GM23338 (cell line): ENCODE measurements around the gene ASPG. TPM values are rescaled to one million over a fixed set of nuclear protein-coding genes. Genes with fewer than 3 reads are reported as not detected.

Experiments
- ATAC-seq: fragments of 200-7000 bp; cut with Tn5 transposase; 3 replicates; pipeline ENCODE4 v1.9.1; 2020
- DNase-seq: peaks from one replicate; pipeline ENCODE4 v3.0.0-alpha.2; 2015; ENCODE audit warnings: low spot score
- H2AFZ ChIP-seq: fragments of 200-600 bp; sonication (generic); 2 replicates; pipeline ENCODE4 v1.8.0; 2016; ENCODE audit warnings: antibody characterized with exemption, mild to moderate bottlenecking, moderate library complexity
- H3F3A ChIP-seq: fragments of 200-600 bp; sonication (generic); replicated peaks from 2 replicates; pipeline ENCODE4 v1.8.0; 2017; ENCODE audit warnings: antibody characterized with exemption, mixed run types, low read depth
- H3K27ac ChIP-seq: fragments of 200-600 bp; sonication (generic); 2 replicates; pipeline ENCODE4 v1.6.1; 2016; ENCODE audit warnings: low read depth
- H3K27me3 ChIP-seq: fragments of 200-600 bp; sonication (generic); 2 replicates; pipeline ENCODE4 v1.8.0; 2016; ENCODE audit warnings: mild to moderate bottlenecking, mixed run types, moderate library complexity; ENCODE audit not compliant: insufficient read depth
- H3K36me3 ChIP-seq: fragments of 200-600 bp; sonication (generic); 2 replicates; pipeline ENCODE4 v1.8.0; 2016; ENCODE audit warnings: mild to moderate bottlenecking; ENCODE audit not compliant: insufficient read depth
- H3K4me1 ChIP-seq: fragments of 200-600 bp; sonication (generic); 2 replicates; pipeline ENCODE4 v1.8.0; 2016; ENCODE audit warnings: mild to moderate bottlenecking, moderate library complexity; ENCODE audit not compliant: insufficient read depth
- H3K4me2 ChIP-seq: fragments of 200-600 bp; sonication (generic); 2 replicates; pipeline ENCODE4 v1.7.1; 2017; ENCODE audit warnings: mixed run types
- H3K4me3 ChIP-seq: fragments of 200-600 bp; sonication (generic); 2 replicates; pipeline ENCODE4 v1.6.1; 2016; ENCODE audit warnings: mixed run types
- H3K79me2 ChIP-seq: fragments of 200-600 bp; sonication (generic); replicated peaks from 2 replicates; pipeline ENCODE4 v1.8.0; 2017; ENCODE audit warnings: mild to moderate bottlenecking; ENCODE audit not compliant: insufficient read depth
- H3K9me2 ChIP-seq: fragments of 200-600 bp; sonication (generic); 2 replicates; pipeline ENCODE4 v1.8.0; 2017; ENCODE audit not compliant: insufficient read depth
- H4K20me1 ChIP-seq: fragments of 200-600 bp; sonication (generic); replicated peaks from 2 replicates; pipeline ENCODE4 v1.8.0; 2017; ENCODE audit warnings: mild to moderate bottlenecking; ENCODE audit not compliant: insufficient read depth
- H3K27ac Mint-ChIP-seq: 2 replicates; pipeline ENCODE4 v1.8.0; 2020; ENCODE audit warnings: inconsistent platforms, mild to moderate bottlenecking, moderate library complexity, mixed read lengths
- H3K27me3 Mint-ChIP-seq: 3 replicates; pipeline ENCODE4 v1.8.0; 2022; ENCODE audit warnings: low read depth, mild to moderate bottlenecking, moderate library complexity, mixed read lengths, inconsistent platforms; ENCODE audit not compliant: insufficient read depth, poor library complexity
- H3K36me3 Mint-ChIP-seq: 3 replicates; pipeline ENCODE4 v1.8.0; 2021; ENCODE audit warnings: low read depth, mild to moderate bottlenecking, inconsistent platforms, moderate library complexity, mixed read lengths
- H3K4me1 Mint-ChIP-seq: 3 replicates; pipeline ENCODE4 v1.8.0; 2020; ENCODE audit warnings: mild to moderate bottlenecking, inconsistent platforms, mixed read lengths
- H3K4me3 Mint-ChIP-seq: 3 replicates; pipeline ENCODE4 v1.8.0; 2021; ENCODE audit warnings: moderate library complexity, mild to moderate bottlenecking, inconsistent platforms, mixed read lengths
- H3K9me3 Mint-ChIP-seq: 3 replicates; pipeline ENCODE4 v1.8.0; 2020; ENCODE audit warnings: moderate library complexity, mild to moderate bottlenecking, inconsistent platforms, mixed read lengths
- POLR2AphosphoS5 ChIP-seq: IDR thresholded peaks from 2 replicates; pipeline ENCODE4 v1.6.1; 2016; ENCODE audit warnings: antibody characterized with exemption, low read depth
- STAT1 ChIP-seq: IDR thresholded peaks from one replicate; pipeline ENCODE4 v1.6.1; 2016; ENCODE audit warnings: antibody characterized with exemption; ENCODE audit not compliant: unreplicated experiment
- ZNF331 ChIP-seq: fragments of 250-450 bp; sonication (Bioruptor Pico); IDR thresholded peaks from 2 replicates; pipeline ENCODE4 v1.5.0; 2020; ENCODE audit warnings: low read depth, mild to moderate bottlenecking, moderate library complexity
- polyA plus RNA-seq: library from polyadenylated mRNA; unstranded; fragments of >200 nt; fragmentation: Nextera tagmentation; extraction: Ambion mirVana; gene quantifications from 2 replicates; pipeline ENCODE4 v1.2.1, GENCODE V29; 2016
- total RNA-seq: library from RNA; depleted of rRNA; stranded (reverse); fragments of >200 nt; shearing (Covaris generic); gene quantifications from 2 replicates; pipeline ENCODE4 v1.2.3, GENCODE V29; 2014
- TF ChIP-seq, protein P1 (sequence below): IDR thresholded peaks from one replicate; pipeline ENCODE4 v1.6.1; 2018; ENCODE audit warnings: antibody characterized with exemption; ENCODE audit not compliant: unreplicated experiment
- TF ChIP-seq, protein P2 (sequence below), 2 experiments: fragments of 200-600 bp in 1 of 2; sonication (generic) in 1 of 2; conservative IDR thresholded peaks; 2 replicates each; pipeline versions ENCODE4 v1.5.1 to v1.6.1; 2016 to 2017; ENCODE audit warnings: antibody characterized with exemption in 2 of 2, low read depth in 2 of 2, mild to moderate bottlenecking in 2 of 2, moderate library complexity in 1 of 2
- TF ChIP-seq, protein P3 (sequence below): fragments of 250-450 bp; sonication (Bioruptor Pico); IDR thresholded peaks from 2 replicates; pipeline ENCODE4 v1.5.0; 2020; ENCODE audit warnings: mild to moderate bottlenecking, moderate library complexity

Gene ASPG
- total and polyA plus RNA-seq, 2 experiments from 2014 or later: 0.61 to 6.2 TPM

DNA sequence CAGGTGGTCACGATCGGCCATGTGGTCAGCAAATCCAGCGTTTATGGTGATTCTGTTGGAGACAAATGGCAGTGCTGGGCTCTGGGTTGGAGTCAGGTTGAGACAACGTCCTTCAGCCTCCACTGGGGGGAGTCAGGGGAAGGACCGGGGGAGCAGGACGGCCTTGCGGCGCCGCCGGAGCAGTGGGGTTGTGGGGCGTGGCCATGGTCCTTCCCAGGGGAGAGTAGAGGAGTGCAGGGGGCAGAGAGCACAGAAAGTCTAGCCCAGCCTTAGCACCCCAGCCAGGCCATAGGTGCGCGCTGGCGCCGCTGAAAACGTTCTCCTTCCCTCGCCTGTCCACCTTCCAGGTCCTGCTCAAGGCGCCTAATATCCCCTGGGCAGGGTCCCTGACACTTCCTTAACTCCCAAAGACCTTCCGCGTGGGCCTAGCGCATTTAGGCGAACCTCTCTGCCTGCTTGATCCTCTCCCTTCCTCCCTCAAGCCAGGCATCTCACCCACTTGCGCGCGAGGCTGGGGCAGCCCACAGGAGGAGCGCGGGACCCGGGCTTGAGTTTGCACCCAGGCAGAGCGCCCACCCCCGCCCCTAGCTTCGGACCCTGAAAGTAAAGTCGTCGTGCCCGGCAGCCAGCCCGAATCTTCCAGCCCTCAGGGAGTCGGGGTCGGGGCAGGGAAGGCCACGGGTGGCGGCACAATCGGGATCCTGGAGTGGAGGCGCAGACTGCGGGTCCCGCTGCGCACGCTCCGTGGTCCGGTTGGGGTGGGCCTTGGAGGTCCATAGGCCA, 49.8 kb downstream of the ASPG start:
- Histone ChIP-seq H3K4me3 (peak overlapping the region; percentile 66), H3K79me2 (peaks cover 13% of the 10 kb centered on the region), H3K9me2 (no peaks in the 10 kb centered on the region), H3K4me1 (peaks cover 11% of the 10 kb centered on the region), H3K27me3 (peaks cover 27% of the 10 kb centered on the region), H3F3A (no peaks in the 10 kb centered on the region), H3K27ac (no peak overlapping the region), H4K20me1 (no peaks in the 10 kb centered on the region), H3K36me3 (no peaks in the 10 kb centered on the region), H2AFZ (peak overlapping the region; percentile 93), H3K4me2 (peak overlapping the region; percentile 86)
- DNase-seq (peak; percentile 91), ATAC-seq (peak; percentile 37)
- no peaks in the 10 kb centered on the region; the same call in 2 of the 3 replicates for H3K36me3 Mint-ChIP-seq
- H3K27me3 Mint-ChIP-seq: peaks cover 35% of the 10 kb centered on the region
- peaks cover 4% of the 10 kb centered on the region; the same call in 1 of the 3 replicates for H3K9me3 Mint-ChIP-seq
- H3K27ac Mint-ChIP-seq: no peak overlapping the region
- TF ChIP-seq ZNF331 (CRISPR knock-in tag) (no peak), POLR2AphosphoS5 (no peak), STAT1 (no peak)
- TF ChIP-seq, protein P1, sequence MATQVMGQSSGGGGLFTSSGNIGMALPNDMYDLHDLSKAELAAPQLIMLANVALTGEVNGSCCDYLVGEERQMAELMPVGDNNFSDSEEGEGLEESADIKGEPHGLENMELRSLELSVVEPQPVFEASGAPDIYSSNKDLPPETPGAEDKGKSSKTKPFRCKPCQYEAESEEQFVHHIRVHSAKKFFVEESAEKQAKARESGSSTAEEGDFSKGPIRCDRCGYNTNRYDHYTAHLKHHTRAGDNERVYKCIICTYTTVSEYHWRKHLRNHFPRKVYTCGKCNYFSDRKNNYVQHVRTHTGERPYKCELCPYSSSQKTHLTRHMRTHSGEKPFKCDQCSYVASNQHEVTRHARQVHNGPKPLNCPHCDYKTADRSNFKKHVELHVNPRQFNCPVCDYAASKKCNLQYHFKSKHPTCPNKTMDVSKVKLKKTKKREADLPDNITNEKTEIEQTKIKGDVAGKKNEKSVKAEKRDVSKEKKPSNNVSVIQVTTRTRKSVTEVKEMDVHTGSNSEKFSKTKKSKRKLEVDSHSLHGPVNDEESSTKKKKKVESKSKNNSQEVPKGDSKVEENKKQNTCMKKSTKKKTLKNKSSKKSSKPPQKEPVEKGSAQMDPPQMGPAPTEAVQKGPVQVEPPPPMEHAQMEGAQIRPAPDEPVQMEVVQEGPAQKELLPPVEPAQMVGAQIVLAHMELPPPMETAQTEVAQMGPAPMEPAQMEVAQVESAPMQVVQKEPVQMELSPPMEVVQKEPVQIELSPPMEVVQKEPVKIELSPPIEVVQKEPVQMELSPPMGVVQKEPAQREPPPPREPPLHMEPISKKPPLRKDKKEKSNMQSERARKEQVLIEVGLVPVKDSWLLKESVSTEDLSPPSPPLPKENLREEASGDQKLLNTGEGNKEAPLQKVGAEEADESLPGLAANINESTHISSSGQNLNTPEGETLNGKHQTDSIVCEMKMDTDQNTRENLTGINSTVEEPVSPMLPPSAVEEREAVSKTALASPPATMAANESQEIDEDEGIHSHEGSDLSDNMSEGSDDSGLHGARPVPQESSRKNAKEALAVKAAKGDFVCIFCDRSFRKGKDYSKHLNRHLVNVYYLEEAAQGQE: no peak
- TF ChIP-seq, protein P2, sequence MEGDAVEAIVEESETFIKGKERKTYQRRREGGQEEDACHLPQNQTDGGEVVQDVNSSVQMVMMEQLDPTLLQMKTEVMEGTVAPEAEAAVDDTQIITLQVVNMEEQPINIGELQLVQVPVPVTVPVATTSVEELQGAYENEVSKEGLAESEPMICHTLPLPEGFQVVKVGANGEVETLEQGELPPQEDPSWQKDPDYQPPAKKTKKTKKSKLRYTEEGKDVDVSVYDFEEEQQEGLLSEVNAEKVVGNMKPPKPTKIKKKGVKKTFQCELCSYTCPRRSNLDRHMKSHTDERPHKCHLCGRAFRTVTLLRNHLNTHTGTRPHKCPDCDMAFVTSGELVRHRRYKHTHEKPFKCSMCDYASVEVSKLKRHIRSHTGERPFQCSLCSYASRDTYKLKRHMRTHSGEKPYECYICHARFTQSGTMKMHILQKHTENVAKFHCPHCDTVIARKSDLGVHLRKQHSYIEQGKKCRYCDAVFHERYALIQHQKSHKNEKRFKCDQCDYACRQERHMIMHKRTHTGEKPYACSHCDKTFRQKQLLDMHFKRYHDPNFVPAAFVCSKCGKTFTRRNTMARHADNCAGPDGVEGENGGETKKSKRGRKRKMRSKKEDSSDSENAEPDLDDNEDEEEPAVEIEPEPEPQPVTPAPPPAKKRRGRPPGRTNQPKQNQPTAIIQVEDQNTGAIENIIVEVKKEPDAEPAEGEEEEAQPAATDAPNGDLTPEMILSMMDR (conservative IDR thresholded peaks at IDR 0.05; ENCODE audit: low read depth in 2 of 2): peak; percentile 44 to 69
- TF ChIP-seq, protein P3, sequence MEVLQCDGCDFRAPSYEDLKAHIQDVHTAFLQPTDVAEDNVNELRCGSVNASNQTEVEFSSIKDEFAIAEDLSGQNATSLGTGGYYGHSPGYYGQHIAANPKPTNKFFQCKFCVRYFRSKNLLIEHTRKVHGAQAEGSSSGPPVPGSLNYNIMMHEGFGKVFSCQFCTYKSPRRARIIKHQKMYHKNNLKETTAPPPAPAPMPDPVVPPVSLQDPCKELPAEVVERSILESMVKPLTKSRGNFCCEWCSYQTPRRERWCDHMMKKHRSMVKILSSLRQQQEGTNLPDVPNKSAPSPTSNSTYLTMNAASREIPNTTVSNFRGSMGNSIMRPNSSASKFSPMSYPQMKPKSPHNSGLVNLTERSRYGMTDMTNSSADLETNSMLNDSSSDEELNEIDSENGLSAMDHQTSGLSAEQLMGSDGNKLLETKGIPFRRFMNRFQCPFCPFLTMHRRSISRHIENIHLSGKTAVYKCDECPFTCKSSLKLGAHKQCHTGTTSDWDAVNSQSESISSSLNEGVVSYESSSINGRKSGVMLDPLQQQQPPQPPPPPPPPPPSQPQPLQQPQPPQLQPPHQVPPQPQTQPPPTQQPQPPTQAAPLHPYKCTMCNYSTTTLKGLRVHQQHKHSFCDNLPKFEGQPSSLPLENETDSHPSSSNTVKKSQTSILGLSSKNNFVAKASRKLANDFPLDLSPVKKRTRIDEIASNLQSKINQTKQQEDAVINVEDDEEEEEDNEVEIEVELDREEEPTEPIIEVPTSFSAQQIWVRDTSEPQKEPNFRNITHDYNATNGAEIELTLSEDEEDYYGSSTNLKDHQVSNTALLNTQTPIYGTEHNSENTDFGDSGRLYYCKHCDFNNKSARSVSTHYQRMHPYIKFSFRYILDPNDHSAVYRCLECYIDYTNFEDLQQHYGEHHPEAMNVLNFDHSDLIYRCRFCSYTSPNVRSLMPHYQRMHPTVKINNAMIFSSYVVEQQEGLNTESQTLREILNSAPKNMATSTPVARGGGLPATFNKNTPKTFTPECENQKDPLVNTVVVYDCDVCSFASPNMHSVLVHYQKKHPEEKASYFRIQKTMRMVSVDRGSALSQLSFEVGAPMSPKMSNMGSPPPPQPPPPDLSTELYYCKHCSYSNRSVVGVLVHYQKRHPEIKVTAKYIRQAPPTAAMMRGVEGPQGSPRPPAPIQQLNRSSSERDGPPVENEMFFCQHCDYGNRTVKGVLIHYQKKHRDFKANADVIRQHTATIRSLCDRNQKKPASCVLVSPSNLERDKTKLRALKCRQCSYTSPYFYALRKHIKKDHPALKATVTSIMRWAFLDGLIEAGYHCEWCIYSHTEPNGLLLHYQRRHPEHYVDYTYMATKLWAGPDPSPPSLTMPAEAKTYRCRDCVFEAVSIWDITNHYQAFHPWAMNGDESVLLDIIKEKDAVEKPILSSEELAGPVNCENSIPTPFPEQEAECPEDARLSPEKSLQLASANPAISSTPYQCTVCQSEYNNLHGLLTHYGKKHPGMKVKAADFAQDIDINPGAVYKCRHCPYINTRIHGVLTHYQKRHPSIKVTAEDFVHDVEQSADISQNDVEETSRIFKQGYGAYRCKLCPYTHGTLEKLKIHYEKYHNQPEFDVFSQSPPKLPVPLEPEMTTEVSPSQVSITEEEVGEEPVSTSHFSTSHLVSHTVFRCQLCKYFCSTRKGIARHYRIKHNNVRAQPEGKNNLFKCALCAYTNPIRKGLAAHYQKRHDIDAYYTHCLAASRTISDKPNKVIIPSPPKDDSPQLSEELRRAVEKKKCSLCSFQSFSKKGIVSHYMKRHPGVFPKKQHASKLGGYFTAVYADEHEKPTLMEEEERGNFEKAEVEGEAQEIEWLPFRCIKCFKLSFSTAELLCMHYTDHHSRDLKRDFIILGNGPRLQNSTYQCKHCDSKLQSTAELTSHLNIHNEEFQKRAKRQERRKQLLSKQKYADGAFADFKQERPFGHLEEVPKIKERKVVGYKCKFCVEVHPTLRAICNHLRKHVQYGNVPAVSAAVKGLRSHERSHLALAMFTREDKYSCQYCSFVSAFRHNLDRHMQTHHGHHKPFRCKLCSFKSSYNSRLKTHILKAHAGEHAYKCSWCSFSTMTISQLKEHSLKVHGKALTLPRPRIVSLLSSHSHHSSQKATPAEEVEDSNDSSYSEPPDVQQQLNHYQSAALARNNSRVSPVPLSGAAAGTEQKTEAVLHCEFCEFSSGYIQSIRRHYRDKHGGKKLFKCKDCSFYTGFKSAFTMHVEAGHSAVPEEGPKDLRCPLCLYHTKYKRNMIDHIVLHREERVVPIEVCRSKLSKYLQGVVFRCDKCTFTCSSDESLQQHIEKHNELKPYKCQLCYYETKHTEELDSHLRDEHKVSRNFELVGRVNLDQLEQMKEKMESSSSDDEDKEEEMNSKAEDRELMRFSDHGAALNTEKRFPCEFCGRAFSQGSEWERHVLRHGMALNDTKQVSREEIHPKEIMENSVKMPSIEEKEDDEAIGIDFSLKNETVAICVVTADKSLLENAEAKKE (CRISPR knock-in tag): no peak
- peaks cover 17% of the 10 kb centered on the region; the same call in 2 of the 3 replicates for H3K4me1 Mint-ChIP-seq
- H3K4me3 Mint-ChIP-seq: peak overlapping the region; percentile 69
